KOPT-K1 (cell line): ENCODE measurements around the gene ANKRD53.
"Not testable (repeated sequence)": the region's sequence is repeated elsewhere in the genome, so short reads cannot be mapped to it uniquely, and the experiment has no call there.

ENCODE experiments used
- H3K27ac ChIP-seq: fragments of 200-600 bp; sonication (generic); 2 replicates; pipeline ENCODE4 v1.5.1; 2016; ENCODE audit warnings: antibody characterized with exemption, mild to moderate bottlenecking, low read depth, low read length; ENCODE audit not compliant: poor library complexity, severe bottlenecking
- H3K36me3 ChIP-seq: fragments of 200-600 bp; sonication (generic); 2 replicates; pipeline ENCODE4 v1.5.1; 2017; ENCODE audit warnings: antibody characterized with exemption, mild to moderate bottlenecking, low read length, moderate library complexity; ENCODE audit not compliant: insufficient read depth
- H3K9me3 ChIP-seq: fragments of 200-600 bp; sonication (generic); 2 replicates; pipeline ENCODE4 v1.5.1; 2017; ENCODE audit warnings: antibody characterized with exemption, low read length, mild to moderate bottlenecking; ENCODE audit not compliant: insufficient read depth, poor library complexity, severe bottlenecking

Gene ANKRD53

GRCh38 chr2:70988726-70989648, 10.6 kb downstream of the ANKRD53 start:
- Histone ChIP-seq H3K27ac (no peak overlapping the region), H3K36me3 (peaks cover 72% of the 10 kb centered on the region)

GRCh38 chr2:70990216-70990615, 11.8 kb downstream of the ANKRD53 start:
- Histone ChIP-seq H3K27ac (no peak overlapping the region), H3K36me3 (peaks cover 72% of the 10 kb centered on the region), H3K9me3 (no peaks in the 10 kb centered on the region)

More at GRCh38 chr2:70988726-70989648, 10.6 kb downstream of the ANKRD53 start:
- no peaks in the 10 kb centered on the region for H3K9me3 ChIP-seq

GRCh38 chr2:70991142-70991541, 12.7 kb downstream of the ANKRD53 start:
- Histone ChIP-seq H3K36me3 (peaks cover 62% of the 10 kb centered on the region), H3K27ac (no peak overlapping the region), H3K9me3 (no peaks in the 10 kb centered on the region)

GRCh38 chr2:70991742-70992141, 13.3 kb downstream of the ANKRD53 start:
- Histone ChIP-seq H3K36me3 (peaks cover 56% of the 10 kb centered on the region), H3K9me3 (no peaks in the 10 kb centered on the region), H3K27ac (no peak overlapping the region)

- H3K27ac ChIP-seq = peak overlapping the region; percentile 70
- peaks cover 42% of the 10 kb centered on the region for H3K36me3 ChIP-seq
- H3K9me3 ChIP-seq = no peaks in the 10 kb centered on the region
Measured at GRCh38 chr2:70992945-70993853, 14.8 kb downstream of the ANKRD53 start.

GRCh38 chr2:70994009-70994698, 15.7 kb downstream of the ANKRD53 start:
- H3K9me3 ChIP-seq = no peaks in the 10 kb centered on the region
- peak overlapping the region; percentile 70 for H3K27ac ChIP-seq
- H3K36me3 ChIP-seq = peaks cover 32% of the 10 kb centered on the region

GRCh38 chr2:70994699-70995425, 16.4 kb downstream of the ANKRD53 start, which contains the start of gene TEX261:
Gene TEX261 (minus strand): TSS chr2:70994873. CDS start chr2:70994757, 116 bp downstream.
- peak within 1 kb of the TSS; percentile 70 for H3K27ac ChIP-seq
- H3K9me3 ChIP-seq = no peaks in the 10 kb centered on the region
- H3K36me3 ChIP-seq = peaks cover 25% of the 10 kb centered on the region

- peak overlapping the region; percentile 70 for H3K27ac ChIP-seq
- H3K9me3 ChIP-seq = no peaks in the 10 kb centered on the region
- peaks cover 20% of the 10 kb centered on the region for H3K36me3 ChIP-seq
Measured at GRCh38 chr2:70995426-70995729, 16.9 kb downstream of the ANKRD53 start.

- not testable (repeated sequence) for H3K36me3 ChIP-seq, H3K9me3 ChIP-seq, H3K27ac ChIP-seq
Measured at GRCh38 chr2:70998885-70999284, 20.5 kb downstream of the ANKRD53 start.

- no peaks in the 10 kb centered on the region for H3K36me3 ChIP-seq
- no peak overlapping the region for H3K27ac ChIP-seq
- H3K9me3 ChIP-seq = no peaks in the 10 kb centered on the region
Measured at GRCh38 chr2:70999362-70999761, 20.9 kb downstream of the ANKRD53 start.

- not testable (repeated sequence) for H3K9me3 ChIP-seq, H3K27ac ChIP-seq, H3K36me3 ChIP-seq
Measured at GRCh38 chr2:70999931-71000330, 21.5 kb downstream of the ANKRD53 start.

- Histone ChIP-seq H3K36me3 (no peaks in the 10 kb centered on the region), H3K27ac (peak overlapping the region; percentile 36), H3K9me3 (no peaks in the 10 kb centered on the region)
Measured at GRCh38 chr2:71000780-71001591, 22.6 kb downstream of the ANKRD53 start.

GRCh38 chr2:71001592-71001927, 23.1 kb downstream of the ANKRD53 start:
- no peaks in the 10 kb centered on the region for H3K9me3 ChIP-seq
- H3K27ac ChIP-seq = no peak overlapping the region
- H3K36me3 ChIP-seq = no peaks in the 10 kb centered on the region
